Caco-2 (cell line): ENCODE data around the gene ZNF775. TPM values are rescaled to one million over a fixed set of nuclear protein-coding genes. Genes with fewer than 3 reads are reported as not detected.

Source experiments
- BruUV-seq: library from RNA; stranded (reverse); fragments of 400-500 nt; replicated peaks from 2 replicates; lab custom pipeline; 2021; lab: Mats Ljungman, UMichigan
- CTCF ChIA-PET: fragments of 300-600 bp; sonication (Branson Sonifier 250); formaldehyde crosslinking; loops from one replicate; lab custom pipeline; 2022; ENCODE audit warnings: antibody characterized with exemption; lab: Charles Lee
- POLR2A ChIA-PET: fragments of 300-600 bp; sonication (Branson Sonifier 250); formaldehyde crosslinking; loops from one replicate; lab custom pipeline; 2022; ENCODE audit warnings: antibody characterized with exemption; lab: Charles Lee
- DNase-seq, 2 experiments: peaks; one replicate each; pipeline versions ENCODE4 v3.0.0 to v3.0.0-alpha.2; 2020 to 2022
- H3K27me3 ChIP-seq: replicated peaks from 2 replicates; pipeline ENCODE4 v1.6.0; 2011; ENCODE audit warnings: low read length; ENCODE audit not compliant: control insufficient read depth, insufficient read depth
- H3K36me3 ChIP-seq: 2 replicates; pipeline ENCODE4 v1.5.1; 2011; ENCODE audit warnings: low read length; ENCODE audit not compliant: control insufficient read depth, insufficient read depth
- H3K4me1 ChIP-seq: fragments of 250-450 bp; sonication (Bioruptor Pico); 2 replicates; pipeline ENCODE4 v1.5.1; 2020; ENCODE audit warnings: mild to moderate bottlenecking
- H3K4me3 ChIP-seq: 2 replicates; pipeline ENCODE4 v1.5.1; 2011; ENCODE audit warnings: low read depth, mild to moderate bottlenecking, control low read depth, low read length
- H3K9me3 ChIP-seq: fragments of 250-450 bp; sonication (Bioruptor Pico); 2 replicates; pipeline ENCODE4 v1.5.1; 2020; ENCODE audit warnings: mild to moderate bottlenecking, moderate library complexity
- H3K27ac Mint-ChIP-seq: one replicate; pipeline ENCODE4 v1.8.0; 2022; ENCODE audit warnings: mixed read lengths; ENCODE audit not compliant: unreplicated experiment
- H3K27me3 Mint-ChIP-seq: one replicate; pipeline ENCODE4 v1.8.0; 2022; ENCODE audit warnings: mixed read lengths; ENCODE audit not compliant: insufficient read depth, unreplicated experiment
- H3K36me3 Mint-ChIP-seq: one replicate; pipeline ENCODE4 v1.8.0; 2022; ENCODE audit warnings: mild to moderate bottlenecking, mixed read lengths; ENCODE audit not compliant: insufficient read depth, unreplicated experiment
- H3K4me1 Mint-ChIP-seq: one replicate; pipeline ENCODE4 v1.8.0; 2022; ENCODE audit warnings: low read depth, mixed read lengths; ENCODE audit not compliant: unreplicated experiment
- H3K4me3 Mint-ChIP-seq: one replicate; pipeline ENCODE4 v1.8.0; 2022; ENCODE audit warnings: mild to moderate bottlenecking, moderate library complexity, mixed read lengths; ENCODE audit not compliant: unreplicated experiment
- H3K9me3 Mint-ChIP-seq: one replicate; pipeline ENCODE4 v1.8.0; 2022; ENCODE audit warnings: mixed read lengths; ENCODE audit not compliant: unreplicated experiment
- intact Hi-C: fragments of 100-400 bp; cut with micrococcal nuclease; formaldehyde crosslinking; loops from one replicate; pipeline ENCODE4 v1.10.0; 2022; ENCODE audit not compliant: unreplicated experiment
- total RNA-seq: library from RNA; stranded (reverse); gene quantifications from 2 replicates; pipeline ENCODE4 v1.2.3, GENCODE V29; 2022
- TF ChIP-seq, protein P1 (sequence below), 2 experiments: fragments of 200-600 bp in 1 of 2; IDR thresholded peaks; 1 replicate in 1 of 2; 2 replicates in 1 of 2; pipeline versions ENCODE4 v1.5.1 to v1.8.0; 2011 to 2022; ENCODE audit warnings: antibody characterized with exemption in 1 of 2, control low read depth in 1 of 2, inconsistent platforms in 1 of 2, low read depth in 1 of 2, low read length in 1 of 2, mild to moderate bottlenecking in 1 of 2, moderate library complexity in 1 of 2; ENCODE audit not compliant: insufficient read depth in 1 of 2, severe bottlenecking in 1 of 2, unreplicated experiment in 1 of 2

Gene ZNF775
- total RNA-seq, 1 experiment from 2014 or later: 4.0 TPM

DNA sequence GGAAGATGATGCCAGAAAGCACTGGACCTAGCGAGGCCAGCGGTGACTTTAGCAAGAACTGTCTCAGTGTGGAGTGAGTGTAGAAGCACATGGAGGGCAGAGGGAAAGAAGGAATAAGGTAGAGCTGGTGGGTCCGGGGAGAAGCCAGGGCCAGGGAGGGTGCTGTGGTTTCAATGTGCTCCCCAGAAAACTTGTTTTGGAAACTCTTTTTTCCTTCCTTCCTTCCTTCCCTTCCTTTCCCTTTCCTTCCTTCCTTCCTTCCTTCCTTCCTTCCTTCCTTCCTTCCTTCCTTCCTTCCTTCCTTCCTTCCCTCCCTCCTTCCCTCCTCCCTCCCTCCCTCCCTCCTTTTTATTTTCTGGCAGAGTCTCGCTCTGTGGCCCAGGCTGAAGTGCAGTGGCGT lies 32.2 kb upstream of the ZNF775 start:
- no TSS peak for BruUV-seq
- POLR2A ChIA-PET: no interaction called here
- TF ChIP-seq, protein P1, sequence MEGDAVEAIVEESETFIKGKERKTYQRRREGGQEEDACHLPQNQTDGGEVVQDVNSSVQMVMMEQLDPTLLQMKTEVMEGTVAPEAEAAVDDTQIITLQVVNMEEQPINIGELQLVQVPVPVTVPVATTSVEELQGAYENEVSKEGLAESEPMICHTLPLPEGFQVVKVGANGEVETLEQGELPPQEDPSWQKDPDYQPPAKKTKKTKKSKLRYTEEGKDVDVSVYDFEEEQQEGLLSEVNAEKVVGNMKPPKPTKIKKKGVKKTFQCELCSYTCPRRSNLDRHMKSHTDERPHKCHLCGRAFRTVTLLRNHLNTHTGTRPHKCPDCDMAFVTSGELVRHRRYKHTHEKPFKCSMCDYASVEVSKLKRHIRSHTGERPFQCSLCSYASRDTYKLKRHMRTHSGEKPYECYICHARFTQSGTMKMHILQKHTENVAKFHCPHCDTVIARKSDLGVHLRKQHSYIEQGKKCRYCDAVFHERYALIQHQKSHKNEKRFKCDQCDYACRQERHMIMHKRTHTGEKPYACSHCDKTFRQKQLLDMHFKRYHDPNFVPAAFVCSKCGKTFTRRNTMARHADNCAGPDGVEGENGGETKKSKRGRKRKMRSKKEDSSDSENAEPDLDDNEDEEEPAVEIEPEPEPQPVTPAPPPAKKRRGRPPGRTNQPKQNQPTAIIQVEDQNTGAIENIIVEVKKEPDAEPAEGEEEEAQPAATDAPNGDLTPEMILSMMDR (IDR thresholded peaks at IDR 0.05; ENCODE audit: insufficient read depth in 1 of 2, low read depth in 1 of 2, low read length in 1 of 2, severe bottlenecking in 1 of 2, unreplicated experiment in 1 of 2): no peak
- Mint-ChIP-seq H3K27ac (no peak overlapping the region), H3K9me3 (no peaks in the 10 kb centered on the region), H3K4me1 (no peaks in the 10 kb centered on the region), H3K4me3 (no peak overlapping the region), H3K36me3 (no peaks in the 10 kb centered on the region), H3K27me3 (peaks cover 4% of the 10 kb centered on the region)
- DNase-seq: no peak
- H3K4me1 ChIP-seq: no peaks in the 10 kb centered on the region
- H3K36me3 ChIP-seq: no peaks in the 10 kb centered on the region
- intact Hi-C loops: no loop called here
- 0 out of 2 replicates have a peak, but pooled peaks cover 6% of the 10 kb centered on the region for H3K9me3 ChIP-seq
- H3K4me3 ChIP-seq: no peak overlapping the region
- no peaks in the 10 kb centered on the region for H3K27me3 ChIP-seq
- CTCF ChIA-PET: no interaction called here

DNA sequence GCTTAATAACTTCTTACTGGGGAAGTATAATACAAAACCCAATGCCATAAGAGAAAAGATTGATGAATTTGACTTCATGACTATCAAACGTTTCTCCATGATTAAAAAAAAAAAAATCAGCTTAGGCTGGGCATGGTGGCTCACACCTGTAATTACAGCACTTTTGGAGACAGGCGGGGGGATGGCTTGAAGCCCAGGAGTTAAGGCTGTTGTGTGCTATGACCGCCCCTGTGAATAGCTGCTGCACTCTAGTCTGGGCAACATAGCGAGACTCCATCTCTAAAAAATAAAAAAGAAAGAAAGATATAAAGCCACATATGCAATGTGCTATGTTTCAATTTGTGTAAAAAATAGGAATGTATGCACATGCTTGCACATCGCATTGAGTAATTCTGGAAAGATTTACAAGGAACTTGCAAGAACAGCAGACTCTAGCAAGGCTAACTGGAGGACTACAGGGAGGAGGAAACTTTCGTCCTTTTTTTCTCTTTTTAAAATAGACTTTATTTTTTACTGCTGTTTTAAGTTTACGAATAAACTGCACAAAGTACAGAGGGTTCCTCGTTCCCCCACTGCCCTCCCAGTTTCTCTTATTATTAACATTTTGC lies 27.4 kb upstream of the ZNF775 start:
- no peaks in the 10 kb centered on the region for H3K4me1 ChIP-seq
- intact Hi-C loops: no loop called here
- DNase-seq: no peak
- H3K4me3 ChIP-seq: no peak overlapping the region
- TF ChIP-seq, protein P1 (IDR thresholded peaks at IDR 0.05; ENCODE audit: insufficient read depth in 1 of 2, low read depth in 1 of 2, low read length in 1 of 2, severe bottlenecking in 1 of 2, unreplicated experiment in 1 of 2): no peak
- Mint-ChIP-seq H3K36me3 (no peaks in the 10 kb centered on the region), H3K4me3 (no peak overlapping the region), H3K9me3 (no peaks in the 10 kb centered on the region), H3K27ac (no peak overlapping the region), H3K4me1 (no peaks in the 10 kb centered on the region), H3K27me3 (no peaks in the 10 kb centered on the region)
- CTCF ChIA-PET: interaction anchor here (0.6 kb wide), 1 partner anchor 13 kb away, joined by 4 read pairs; no protein-coding TSS in a partner anchor
- H3K9me3 ChIP-seq: no peaks in the 10 kb centered on the region
- POLR2A ChIA-PET: no interaction called here
- H3K27me3 ChIP-seq: no peaks in the 10 kb centered on the region
- no TSS peak for BruUV-seq
- H3K36me3 ChIP-seq: no peaks in the 10 kb centered on the region

DNA sequence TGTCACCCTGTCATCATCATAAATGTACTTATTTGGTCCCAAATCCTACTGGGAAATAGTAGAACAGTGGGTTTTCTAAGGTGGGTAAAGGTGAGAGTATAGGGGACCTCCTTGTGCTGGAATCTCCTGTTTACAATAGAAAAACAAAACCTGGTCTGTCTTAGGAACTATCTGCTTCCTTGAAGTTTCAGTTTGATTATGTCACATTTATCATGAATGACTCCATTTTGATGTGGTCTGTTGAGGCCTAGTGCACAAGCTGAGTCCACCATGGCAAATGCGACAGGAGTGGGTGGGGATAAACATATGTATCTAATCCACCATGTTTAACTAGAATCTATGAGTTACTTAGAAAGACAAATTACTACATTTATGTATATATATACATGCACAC lies 23.5 kb upstream of the ZNF775 start:
- Histone ChIP-seq H3K4me3 (no peak overlapping the region), H3K36me3 (no peaks in the 10 kb centered on the region), H3K4me1 (no peaks in the 10 kb centered on the region), H3K9me3 (no peaks in the 10 kb centered on the region), H3K27me3 (no peaks in the 10 kb centered on the region)
- H3K4me1 Mint-ChIP-seq: peaks cover 11% of the 10 kb centered on the region
- ChIA-PET CTCF (interaction anchor here (0.7 to 1.1 kb wide), 3 partner anchors 13 to 731 kb away, joined by 3 to 4 read pairs (median 3); partner anchors contain the start of gene REPIN1), POLR2A (interaction anchor here (1.1 kb wide), 1 partner anchor 13 kb away, joined by 5 read pairs; the partner anchor contains the start of gene REPIN1)
- BruUV-seq: no TSS peak
- peaks cover 12% of the 10 kb centered on the region for H3K9me3 Mint-ChIP-seq
- no peak overlapping the region for H3K4me3 Mint-ChIP-seq
- no peaks in the 10 kb centered on the region for H3K27me3 Mint-ChIP-seq
- DNase-seq: no peak
- H3K36me3 Mint-ChIP-seq: no peaks in the 10 kb centered on the region
- no peak overlapping the region for H3K27ac Mint-ChIP-seq
- intact Hi-C loops: loop anchor here (1.0 kb wide), 3 partner anchors 23 to 66 kb away; no protein-coding TSS in a partner anchor
- TF ChIP-seq, protein P1 (IDR thresholded peaks at IDR 0.05; ENCODE audit: insufficient read depth in 1 of 2, low read depth in 1 of 2, low read length in 1 of 2, severe bottlenecking in 1 of 2, unreplicated experiment in 1 of 2): no peak
